HG02840 (cell line): ENCODE results near the gene THSD7A.

Source experiments
- ATAC-seq: cut with Tn5 transposase; IDR thresholded peaks from one replicate; pipeline ENCODE4 v1.9.1; 2021; ENCODE audit warnings: mild to moderate bottlenecking, moderate library complexity, moderate number of reproducible peaks; ENCODE audit not compliant: unreplicated experiment, low FRiP score

THSD7A gene

DNA sequence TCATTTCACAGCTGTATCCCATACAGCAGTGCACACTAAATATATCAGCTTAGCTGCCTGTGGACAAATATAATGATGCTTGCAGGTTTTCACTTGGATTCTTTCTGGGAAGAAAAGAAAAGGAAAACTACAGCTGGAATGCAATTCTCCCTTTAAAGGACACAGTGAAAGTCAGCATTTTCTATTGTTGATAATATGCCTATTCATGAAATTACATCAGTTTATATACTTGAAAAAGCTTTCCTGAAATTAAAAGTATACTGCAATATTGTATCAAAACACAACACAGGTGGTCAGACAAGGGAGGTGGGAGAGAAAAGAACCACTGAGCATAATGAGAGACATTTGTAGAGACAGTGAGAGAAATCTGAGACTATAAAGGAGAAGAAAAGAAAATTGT lies 20.3 kb downstream of the THSD7A start:
- no peak for ATAC-seq

DNA sequence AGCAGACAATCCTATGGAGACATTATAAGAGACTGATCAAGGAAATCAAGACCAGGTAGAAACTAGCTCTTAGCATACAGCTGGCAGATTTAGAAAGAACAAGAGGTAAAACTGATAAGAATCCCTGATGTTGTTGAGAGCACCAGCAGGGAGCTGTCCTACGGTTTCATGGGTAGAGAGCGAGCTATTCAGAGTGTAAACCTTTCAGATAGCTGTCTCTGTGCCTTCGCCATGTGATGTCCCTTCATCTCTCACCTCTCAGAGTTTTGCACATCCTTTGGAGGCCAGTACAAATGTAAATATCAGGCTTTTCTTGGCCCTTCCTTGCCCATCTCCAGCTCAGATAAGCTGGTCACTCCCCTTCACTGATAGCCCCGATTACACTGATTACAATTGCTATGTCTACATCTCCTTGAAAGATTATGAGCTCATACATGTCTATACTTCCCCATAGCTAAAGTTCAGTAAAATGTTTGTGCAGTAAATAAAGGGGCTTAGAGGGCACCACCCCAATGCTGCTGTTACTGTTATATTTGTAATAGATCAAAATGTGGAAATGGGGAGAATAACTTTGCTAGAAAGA lies 21.9 kb downstream of the THSD7A start:
- no peak for ATAC-seq

DNA sequence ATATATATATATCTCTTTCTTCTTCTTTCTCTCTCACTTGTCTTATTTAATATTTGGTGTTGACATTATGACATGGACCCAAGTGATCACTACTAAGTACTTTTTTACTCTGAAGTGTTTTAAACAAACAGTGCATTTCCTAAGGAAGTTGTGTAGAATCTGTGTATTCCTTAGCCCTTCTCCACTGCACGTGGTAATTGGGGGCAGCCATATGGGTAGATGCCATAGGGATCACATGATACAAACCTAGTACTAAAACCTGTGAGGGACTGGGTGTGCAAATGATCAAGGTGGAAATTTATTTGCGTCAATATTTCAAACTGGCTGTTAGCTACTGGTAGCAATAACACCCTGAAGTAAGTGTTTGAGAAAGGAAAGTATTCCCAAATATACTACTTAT lies 25.0 kb downstream of the THSD7A start:
- no peak for ATAC-seq

DNA sequence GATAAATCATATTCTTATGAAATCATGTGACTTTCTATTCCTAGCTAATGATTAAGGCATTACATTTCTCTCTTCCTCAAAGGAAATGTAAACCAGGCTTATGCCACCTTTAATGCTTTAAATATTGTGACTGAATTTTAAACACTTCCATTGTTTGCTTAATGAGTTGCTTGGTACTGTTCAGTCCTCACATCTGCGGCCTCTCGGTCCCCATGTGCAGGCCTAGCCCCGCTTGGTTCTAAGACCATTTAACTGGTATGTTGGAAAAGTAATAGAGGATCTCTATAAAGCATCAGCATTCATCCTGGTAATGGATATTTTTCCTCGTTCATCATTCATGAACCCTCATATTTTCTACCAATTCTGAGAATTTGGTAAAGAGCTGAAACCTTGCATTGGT lies 27.4 kb downstream of the THSD7A start:
- ATAC-seq = no peak

DNA sequence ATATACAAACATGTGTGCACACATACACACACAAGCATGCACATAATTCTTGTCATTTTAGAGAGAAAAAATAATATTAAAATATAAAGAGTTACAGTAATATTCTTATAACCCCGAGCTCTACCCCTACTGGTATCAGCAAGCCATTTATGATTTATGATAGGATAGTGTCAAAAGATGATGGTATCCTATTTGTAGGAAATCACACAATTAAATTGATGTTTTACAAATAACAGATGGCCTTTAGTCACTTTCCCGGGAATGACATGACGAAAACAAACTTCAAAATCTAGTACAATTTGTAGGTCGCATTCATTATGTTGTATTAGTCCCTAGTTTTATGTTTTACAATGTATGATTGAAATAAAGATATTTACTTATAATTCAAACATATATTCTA lies 36.8 kb downstream of the THSD7A start:
- no peak for ATAC-seq

DNA sequence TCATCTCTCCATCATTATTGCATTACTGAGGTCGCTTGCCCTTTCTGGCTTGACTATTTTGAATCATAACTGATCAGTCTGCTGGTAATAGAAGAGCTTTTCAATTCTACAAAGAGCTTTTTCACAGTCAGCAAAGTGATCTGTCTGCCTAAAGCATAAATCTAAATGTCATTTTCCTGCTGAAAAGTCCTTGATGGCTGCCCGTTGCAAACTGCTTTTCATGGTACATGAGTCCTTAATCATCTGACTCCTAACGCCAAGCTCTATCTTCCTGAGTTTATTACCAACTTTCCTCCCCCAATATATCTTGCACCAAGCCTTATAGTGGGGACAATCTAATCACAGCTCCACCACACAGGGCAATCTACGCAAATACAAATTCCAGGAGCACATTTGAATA lies 39.8 kb downstream of the THSD7A start:
- no peak for ATAC-seq

DNA sequence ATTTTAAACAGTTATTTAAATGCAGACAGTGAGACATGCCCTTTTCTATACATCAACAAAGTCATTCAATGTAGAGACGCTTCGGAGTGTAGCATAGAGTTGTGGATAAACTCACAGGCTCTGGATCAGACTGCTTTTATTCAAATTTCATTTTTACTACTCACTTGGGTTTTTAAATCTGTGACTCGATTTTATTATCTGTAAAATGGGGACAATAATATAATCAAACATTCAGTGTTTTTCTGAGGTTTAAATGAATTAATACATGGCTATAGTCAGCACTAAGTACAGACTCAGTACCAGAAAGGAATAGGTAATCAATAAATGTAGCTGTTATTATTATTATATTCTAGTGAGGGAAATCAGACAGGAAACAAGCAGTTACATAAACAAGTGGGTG lies 43.4 kb downstream of the THSD7A start:
- ATAC-seq = no peak

DNA sequence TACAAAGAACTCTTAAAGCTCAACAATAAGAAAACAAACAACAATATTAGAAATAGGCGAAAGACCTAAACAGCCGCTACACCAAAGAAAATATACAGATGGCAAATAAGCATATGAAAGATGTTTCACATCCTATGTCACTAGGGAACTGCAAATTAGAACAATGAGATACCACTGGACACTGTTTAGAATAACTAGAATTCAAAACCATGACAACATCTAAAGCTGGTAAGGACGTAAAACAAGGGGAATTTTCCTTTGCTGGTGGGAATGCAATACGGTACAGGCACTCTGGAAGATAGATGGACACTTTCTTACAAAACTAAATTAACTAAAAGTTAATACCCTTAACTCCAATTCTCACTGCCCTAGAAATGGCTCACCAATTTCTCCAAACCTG lies 44.5 kb downstream of the THSD7A start:
- no peak for ATAC-seq

DNA sequence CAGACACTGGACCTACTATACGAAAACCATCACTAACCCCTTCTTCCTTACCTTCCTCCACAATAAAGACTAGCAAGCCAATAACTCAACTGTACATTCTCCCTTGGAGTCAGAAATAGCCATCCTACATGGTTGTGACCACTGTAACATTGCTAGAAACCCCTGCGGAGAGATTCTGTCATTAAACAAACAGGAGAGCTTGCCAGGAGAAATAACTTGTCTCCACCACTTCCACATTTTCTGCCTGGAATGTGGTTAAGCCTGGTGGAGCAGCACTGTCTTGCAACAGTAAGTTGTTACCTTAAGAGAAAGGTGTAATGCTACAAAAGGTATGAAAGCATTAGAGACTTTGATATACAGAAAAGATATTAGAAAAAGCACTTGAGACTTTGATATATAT lies 45.8 kb downstream of the THSD7A start:
- no peak for ATAC-seq

DNA sequence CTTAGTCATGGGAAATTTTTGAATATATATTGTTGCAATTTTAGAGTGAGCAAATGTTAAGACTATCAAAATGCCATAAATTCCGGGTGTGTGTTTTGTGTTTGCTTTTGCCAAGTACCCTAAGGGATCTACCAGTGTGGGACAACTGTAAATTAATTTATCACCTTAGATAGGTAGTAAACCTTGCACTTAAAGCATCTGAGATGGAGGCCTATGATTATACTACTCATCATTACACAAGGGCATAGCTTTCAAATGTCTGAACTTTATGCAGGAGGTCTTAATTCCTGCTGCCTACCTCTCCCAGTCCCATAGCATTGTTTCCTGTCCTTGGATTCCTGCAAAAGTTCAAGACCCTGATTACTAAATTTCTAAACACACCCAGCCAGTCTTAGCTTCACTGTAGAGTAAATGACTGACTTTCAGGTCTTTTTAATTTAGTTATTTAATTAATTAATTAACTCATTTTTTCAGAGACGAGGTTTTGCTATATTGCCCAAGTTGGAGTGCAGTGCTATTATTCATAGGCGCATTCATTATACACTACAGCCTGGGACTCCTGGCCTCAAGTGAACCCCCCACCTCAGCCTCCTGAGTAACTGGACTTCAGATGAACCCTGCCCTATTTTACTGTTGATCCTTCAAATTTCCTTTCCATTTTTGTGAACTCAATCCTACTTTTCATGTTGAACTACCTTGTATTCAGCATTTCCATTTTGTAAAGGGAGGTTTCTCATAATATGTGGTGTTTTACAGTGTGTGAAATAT lies 47.0 kb downstream of the THSD7A start:
- ATAC-seq = no peak

DNA sequence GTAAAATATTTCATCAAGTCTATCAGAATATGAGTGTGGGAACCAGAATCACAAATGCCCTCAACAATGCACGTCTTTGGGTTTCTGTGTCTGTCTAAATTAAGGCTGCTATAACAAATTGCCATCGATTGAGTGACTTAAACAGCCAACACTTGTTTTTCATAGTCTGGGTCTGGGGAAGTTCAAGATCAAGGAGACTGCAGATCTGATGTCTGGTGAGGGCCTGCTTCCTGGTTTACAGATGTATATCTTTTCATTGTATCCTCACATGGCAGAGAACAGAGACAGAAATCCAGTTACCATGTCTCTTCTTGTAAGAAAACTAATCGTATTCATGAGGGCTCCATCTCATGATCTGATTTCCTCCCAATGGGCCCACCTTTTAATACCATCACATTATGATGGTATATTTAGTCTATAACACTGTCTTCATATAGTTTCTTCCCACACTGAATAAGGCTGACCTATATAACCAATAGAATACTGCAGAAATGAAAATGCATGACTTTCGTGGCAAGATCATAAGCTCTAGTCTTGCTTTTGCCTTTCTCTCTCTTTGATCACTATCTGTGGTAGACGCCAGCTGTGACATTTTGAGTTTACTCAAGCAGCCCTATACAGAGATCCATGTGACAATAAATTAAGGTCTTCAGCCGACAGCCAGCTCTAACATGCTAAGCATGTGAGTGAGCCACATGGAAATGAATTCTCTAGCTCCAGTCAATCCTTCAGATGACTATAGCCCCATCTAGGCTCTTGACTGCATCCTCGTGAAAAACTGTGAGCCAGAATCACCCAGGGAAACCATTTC lies 51.9 kb downstream of the THSD7A start:
- ATAC-seq = no peak

DNA sequence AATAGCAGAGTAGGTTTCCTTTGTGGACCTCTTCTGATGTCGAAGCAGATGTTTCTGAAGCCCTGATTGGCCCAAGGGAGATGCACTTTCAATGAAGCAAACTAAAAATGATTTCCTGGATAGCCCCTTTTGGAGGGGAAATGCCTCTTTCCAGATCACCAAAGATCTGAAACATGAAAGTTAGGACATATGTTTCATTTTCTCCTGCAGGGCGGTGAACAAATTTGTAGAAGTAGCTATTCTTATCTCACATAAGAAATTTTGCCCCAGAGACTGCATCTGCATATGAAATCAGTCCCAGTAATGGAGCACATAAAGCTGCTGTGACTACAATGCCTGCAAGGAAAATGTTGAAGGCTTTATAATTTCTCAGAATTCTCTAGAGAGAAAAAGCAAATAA lies 56.0 kb downstream of the THSD7A start:
- ATAC-seq = no peak

DNA sequence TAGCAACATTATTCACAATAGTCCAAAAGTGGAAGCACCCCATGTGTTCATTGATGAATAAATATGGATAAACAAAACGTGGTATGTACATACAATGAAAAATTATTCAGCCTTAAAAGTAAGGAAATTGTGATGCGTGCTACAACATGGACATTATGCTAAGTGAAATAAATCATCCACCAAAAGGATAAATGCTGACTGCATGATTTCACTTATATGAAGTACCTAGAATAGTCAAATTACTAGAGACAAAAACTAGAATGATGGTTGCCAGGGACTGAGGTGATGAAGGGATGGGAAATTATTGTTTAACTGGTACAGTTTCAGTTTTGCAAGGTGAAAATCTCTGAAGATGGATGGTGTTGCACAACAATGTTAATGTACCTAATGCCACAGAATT lies 56.6 kb downstream of the THSD7A start:
- no peak for ATAC-seq

DNA sequence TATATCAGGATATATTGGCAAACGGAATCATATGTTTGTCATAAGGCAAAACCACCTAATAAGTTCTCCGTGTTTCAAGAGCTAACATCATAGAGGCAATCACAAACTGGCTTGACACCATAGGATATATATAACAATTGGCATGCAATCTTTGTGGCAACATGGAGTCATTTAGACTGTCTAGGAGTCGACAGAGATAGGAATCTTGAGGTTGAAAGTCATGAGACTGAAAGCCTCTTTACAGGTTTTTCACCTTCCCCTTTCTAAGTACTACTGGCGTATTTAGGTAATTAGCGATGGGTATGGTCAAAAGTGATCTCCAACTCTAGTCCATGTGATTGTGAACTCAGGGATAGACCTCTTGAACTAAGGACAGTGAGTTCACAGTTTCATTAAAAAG lies 63.7 kb downstream of the THSD7A start:
- no peak for ATAC-seq

DNA sequence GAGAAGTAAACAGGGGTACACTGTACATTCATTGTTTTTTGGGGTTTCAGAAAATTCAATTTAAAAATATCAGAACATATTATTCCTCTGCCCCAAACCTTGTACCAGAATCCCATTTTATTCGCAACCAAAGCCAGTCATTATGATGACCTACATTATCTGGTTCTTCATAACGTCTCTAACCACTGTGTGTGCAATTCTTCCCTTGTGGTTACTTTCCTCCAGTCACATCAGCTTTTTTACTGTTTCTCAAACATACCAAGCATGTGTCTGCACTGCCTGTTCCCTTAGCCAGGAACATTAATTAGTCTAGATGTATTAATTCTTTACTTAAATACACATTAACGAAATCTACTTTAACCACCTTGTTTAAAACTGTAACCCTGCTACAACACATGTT lies 64.8 kb downstream of the THSD7A start:
- ATAC-seq = no peak

DNA sequence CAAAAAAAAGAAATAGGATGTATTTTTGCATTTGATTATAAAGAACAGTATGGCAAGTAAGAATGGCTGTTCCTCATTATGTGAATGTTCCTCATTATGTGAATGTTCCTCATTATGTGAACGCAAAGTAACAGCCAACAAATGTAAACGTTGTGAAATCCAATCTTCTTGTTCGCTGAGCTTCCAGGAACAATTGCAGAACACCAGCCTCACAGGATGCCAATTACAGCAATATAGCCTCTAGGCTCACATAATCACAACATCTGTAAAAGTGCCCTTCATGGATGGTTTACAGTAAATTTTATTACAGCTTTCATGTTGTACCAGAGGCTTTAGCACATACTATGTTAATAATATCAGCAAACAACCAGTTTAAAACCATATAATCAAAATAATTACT lies 71.6 kb downstream of the THSD7A start:
- no peak for ATAC-seq

DNA sequence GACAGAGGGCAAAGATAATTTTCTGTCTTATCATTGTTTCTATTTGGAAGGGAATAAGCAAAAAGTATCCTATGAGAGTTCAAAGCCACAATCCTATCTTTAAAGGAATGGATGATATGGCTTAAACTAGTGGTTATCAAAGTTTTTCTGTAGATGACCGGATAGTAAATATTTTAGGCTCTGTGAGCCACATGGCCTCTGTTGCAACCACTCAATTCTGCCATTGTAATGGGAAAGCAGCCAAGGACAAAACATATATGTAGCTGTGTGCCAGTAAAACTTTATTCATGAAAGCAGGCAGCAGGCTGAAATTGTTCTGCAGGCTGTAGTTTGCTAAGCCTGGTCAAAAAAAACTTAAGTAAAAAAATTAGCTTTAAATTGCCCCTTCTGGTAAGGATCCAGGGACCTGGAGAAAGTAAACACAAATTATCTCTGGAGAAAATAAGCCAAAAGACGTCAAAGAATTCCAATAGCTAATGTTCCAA lies 73.3 kb downstream of the THSD7A start:
- no peak for ATAC-seq

DNA sequence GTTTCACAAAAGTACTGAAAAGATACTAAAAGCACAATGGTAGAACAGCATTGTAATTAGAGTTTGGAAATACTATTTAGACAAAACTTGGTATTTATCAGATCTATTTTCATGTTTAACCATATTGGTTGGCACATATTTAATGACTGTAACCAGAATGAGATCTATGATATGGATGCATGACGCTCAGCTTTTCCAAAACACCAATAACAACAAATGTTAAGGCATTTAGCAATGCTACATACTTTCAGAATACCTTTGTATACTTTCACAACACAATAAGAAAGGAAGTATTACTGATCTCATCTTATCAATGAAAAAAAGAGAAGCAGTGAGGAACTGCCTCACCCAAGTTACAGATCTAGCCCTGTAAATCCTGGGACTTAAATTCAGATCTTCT lies 74.8 kb downstream of the THSD7A start:
- no peak for ATAC-seq

DNA sequence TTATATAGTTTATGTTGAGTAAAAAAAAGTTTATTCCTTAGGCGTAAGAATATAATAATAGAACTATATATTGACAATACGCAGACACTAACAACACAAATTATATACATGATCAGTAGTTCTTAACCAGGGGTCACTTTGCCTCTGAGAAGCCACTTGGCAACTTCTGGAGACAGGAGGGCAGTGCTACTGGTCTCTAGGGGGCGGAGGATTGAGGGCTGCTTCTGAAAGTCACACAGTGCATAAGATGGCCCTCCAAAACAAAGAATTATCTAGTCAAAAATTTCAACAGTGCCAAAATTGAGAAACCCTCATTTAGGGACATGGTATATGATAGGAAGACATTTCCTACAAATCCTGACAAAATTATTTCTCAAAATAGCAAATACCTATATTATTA lies 77.1 kb downstream of the THSD7A start:
- ATAC-seq = no peak

DNA sequence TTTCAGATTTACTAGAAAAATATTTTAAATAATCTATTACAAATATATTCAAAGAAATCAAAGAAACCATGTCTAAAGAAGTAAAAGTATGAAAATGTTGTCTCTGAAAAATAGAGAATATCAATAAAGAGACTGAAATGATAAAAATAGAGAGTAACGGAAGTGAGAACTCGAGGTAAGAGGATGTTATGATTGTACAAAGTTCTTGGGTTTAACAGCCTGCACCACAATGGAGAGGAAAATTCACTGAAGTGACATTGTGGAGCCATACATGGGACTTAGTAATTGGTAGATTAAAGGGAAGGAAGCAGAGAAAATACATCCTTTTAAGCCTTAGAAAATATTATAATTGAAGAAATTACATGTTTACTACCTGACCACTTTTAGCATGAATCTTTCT lies 77.9 kb downstream of the THSD7A start:
- no peak for ATAC-seq

DNA sequence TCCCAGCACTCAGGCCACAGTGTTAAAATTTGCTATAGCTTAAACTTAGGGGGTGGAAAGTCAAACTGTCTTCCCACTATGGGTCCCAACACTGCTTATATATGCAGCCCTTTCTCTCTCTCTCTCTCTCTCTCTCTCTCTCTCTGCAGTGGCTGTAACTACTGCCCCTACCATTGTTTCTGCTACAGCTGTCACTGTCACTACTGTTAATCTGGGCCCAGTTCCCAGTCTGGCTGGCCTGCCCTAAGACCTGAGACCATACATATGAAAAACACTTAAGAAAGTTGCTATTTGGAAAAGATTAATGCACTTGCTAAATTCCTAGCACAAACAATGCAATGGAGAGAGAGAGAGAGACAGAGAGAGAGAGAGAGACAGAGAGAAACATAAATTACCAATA lies 78.6 kb downstream of the THSD7A start:
- no peak for ATAC-seq
